ENCODE results near the gene FAM117B.
"Not testable (repeated sequence)": the region's sequence is repeated elsewhere in the genome, so short reads cannot be mapped to it uniquely, and the experiment has no call there.

Gene FAM117B

DNA sequence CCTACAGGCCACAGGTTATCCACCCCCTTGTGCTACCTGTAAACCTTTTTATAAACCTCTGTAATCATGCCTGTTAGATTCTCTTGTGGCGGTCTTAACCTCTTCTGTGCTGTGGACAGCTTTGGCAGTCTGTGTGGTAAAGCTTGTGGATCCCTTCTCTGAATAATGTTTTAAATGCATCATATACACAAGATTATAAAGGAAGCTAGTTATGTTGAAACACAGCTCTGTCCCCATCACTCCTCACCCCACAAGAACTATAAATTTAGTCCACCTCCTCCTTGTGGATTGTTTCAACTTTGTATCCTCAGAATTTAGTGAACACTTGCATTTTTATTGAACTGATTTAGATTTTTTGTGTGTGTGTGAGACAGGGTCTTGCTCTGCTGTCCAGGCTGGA lies 129.1 kb downstream of the FAM117B start:
- no peak for DNase-seq

DNA sequence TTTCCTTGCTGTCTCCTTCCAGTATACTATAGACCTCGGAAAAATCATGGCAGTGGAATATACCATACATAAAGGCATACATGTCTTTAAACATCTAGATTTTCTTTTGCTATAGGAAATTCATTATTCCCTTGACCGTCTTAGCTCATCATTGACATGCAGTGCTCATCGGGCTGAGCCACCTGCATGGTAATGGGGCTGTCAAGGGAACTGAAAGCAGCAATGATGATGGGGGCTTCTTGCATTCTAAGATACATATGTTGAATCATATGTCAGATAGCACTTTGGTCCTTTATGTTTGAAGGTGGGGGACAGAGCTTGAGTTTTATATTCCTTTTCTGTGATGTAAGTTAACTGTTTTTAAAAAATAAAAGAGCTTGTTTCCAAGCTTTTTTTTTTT lies 130.2 kb downstream of the FAM117B start:
- DNase-seq: no peak

DNA sequence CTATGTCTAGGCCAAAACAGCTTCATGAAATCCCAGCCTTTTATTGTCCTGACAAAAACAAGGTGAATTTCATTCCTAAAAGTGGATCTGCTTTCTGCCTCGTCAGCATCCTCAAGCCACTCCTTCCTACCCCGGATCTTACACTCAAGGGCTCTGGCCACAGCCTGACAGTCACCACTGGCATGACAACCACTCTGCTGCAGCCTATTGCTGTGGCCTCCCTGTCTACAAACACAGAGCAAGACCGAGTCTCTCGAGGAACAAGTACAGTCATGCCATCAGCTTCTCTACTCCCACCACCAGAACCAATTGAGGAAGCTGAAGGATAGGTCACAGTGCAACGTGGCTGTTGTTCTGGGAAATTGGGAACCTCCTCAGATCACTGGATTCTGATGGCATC lies 130.7 kb downstream of the FAM117B start:
- DNase-seq: no peak

DNA sequence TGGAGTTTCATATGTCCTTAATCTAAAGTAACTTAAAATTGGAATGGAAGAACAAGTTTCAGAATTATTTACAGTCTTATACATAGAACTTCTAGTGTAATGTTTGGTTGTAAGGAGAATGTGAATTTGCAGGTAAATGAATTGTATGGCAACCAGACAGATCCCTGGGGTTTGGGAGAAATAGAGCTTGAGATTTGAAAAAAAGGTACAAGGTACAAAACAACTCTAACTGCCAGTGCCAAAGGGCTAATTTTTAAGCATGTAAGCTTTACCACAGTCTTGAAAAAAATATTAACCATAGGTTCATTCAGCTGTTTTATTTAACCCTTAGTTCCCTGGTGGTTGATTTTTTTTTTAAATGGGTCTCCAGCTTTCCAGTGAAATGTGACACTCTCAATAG lies 133.5 kb downstream of the FAM117B start:
- no peak for DNase-seq

DNA sequence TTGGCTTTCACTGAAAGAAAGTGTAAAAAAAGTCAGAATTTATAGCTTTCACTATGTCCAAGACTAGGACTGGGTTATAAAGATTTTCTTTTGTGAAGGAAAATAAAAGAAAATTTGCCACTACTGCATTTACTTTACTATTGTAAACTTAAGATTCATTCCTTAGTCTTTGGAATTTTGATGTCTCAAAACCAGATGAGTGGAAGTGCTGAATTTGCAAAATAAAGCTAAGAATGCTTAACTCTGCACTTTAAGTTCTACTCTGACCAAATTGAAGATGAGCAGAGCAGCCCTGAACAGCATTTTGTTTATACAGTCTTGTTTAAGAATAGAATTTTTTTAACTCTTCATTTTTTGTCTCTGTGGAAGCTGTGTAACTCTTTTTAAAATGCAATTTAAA lies 134.4 kb downstream of the FAM117B start:
- no peak for DNase-seq

DNA sequence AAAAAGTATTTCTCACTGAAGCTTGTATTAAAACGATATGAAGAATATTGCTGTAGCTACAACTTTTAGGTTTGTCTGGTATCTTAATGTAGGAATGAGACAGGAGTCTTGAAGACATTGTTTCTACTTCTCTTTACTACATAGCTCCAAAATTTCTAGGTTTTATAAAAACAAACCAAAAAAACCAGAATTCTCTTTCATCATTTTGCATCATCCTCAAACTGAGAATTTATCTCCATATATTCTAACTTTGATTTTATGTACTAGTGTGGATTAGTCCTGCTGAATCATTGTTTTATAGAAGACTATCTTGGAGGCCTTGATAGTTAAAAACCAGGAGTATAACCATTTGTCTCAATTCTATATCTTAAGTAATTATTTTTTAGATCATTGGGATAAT lies 136.6 kb downstream of the FAM117B start:
- DNase-seq: no peak

DNA sequence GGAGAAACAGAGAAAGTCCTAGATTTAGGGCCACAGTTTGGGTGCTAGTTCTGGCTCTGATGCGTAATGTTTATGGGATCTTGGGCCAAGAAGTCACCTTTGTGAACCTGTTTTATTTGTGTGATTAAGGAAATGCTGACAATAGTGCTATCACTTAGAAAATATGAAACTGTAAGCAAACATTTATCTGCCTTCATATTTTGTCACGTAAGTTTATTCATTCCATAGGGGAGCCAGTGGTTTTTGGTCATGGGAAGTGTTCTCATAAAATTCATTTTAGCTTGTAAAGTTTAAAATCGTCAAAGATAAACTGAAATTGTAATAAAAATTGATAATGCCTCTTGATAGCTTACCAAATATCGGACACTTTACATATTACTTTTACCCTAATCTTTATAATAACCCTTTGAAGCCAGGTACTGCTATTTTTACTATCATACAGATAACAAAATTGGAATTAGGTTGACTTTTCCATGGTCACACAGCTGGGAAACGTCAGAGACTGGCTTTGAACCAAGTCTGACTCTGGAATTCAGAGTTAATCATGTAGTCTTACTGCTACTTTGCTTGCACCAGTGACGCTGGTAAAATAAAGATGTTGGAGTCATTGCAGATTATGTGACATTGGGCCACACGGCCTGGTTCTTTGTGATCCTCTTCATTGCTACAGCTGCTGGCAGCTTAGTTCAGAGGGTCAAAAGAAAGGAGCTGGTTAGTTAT lies 137.1 kb downstream of the FAM117B start:
- DNase-seq: no peak

DNA sequence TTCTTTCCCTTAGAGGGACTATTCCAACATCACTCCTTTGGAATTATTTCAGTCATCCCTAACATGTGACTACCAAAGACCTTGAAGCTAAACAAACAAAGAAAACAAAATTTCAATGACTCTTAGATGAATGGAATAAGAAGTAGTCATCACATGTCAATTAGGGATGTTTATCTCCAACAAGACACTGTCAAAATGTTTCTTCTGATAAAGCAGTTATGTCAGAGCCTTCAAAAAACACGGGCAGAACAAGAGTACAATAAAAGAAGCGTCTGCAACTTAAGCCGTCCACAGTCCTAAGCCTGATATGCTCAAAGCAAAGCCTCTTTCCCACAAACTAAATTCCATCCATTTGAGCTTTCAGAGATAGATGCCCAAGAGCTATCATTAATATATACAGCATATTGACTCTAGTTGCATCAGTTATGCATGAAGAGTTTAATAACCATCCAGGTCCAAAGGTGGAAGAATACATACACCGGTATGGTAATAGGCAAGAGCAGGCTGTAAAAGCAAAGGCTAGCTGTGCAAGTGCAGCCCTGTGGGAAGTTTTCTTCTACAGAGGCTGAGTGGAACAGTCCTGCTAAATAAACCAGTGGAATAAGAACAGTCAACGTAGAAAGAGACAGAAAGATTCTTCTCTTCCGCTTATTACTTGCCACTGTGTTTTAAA lies 138.7 kb downstream of the FAM117B start:
- peak; percentile 55 for DNase-seq

DNA sequence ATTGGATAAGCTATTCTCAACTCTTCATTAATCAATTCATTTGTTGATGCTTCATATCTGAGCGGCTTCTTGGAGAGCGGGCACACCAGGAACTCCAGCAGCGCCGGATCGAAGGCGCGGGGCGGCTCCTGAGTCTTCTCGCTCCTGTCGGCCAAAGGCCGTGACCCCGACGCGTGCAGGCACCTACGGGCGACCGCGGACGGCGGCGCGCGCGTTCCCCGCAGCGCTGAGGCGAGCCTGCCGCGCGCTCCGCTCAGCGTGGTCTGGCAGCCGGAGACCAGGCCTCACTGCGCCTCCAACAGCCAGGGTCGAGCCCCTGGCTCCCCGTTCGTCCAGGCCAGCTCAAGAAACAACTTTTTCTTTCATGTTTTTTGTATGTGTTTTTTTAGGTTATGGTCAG lies 139.3 kb downstream of the FAM117B start:
- DNase-seq: no peak

DNA sequence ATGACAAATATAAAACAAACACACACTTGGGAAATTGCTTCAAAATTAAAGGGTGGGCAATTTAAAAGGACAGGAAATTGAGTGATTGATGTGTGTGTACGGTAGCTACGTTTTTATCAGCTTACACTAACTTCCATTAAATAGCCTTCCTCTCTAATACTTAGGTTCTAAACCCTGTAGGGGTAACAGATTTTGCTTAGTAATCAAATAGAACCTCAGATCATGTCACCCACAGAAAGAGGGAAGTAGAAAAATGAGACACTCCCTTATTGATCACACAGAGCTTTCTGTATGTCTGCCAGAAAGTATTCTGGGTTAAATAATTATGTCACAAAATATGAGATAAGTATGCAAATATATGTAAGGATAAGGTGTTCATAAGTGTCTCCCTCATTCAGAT lies 143.4 kb downstream of the FAM117B start:
- no peak for DNase-seq

DNA sequence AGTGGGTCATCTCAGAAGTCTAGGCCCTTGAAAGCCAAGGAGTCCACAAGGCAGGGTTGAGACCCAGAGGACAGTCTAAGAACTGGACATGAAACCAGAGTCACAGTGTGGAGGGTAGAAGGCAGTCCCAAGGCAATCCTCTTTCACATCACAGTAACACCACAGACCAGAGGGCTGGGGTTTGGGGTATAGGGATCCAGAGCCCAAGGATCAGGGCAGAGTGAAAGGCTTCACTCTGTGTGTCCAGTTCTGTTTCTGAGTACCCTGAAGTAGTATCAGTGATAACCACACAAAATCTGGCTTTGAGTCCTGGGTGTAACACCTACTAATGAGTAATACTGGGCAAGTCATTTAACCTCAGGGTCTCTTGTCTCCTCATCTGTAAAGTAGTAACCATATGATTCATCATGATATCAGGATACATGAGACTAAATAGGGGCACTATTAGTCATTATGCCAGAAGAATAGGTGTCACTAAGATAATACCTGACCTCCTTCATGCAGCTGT lies 145.8 kb downstream of the FAM117B start:
- no peak for DNase-seq

DNA sequence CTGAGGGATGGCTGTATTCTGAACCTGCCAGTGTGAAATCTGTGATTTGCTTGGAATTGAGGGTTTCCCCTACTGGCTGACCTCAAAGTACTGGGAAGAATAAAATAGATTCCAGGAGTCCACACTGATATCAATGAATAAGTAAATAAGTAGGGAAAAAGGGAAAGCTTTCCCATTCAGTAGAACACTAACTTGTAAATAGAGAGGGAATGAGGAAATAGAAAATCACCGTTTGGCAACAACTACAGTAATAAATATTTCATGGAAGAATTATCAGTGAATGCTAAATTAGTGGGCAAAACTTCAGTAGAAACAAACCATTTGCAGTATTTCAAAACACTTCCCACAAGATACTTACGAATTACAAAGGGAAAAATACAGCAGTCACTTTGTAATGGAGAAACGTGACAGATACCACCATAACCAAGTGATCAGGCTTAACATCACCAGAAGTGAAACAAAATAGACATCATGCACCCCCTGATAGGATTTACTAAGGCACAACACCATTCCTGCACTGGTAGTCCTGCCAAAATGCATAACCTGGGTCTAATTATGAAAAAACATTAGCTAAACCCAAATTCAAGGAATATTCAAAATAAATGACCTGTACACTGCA lies 148.3 kb downstream of the FAM117B start:
- no peak for DNase-seq

DNA sequence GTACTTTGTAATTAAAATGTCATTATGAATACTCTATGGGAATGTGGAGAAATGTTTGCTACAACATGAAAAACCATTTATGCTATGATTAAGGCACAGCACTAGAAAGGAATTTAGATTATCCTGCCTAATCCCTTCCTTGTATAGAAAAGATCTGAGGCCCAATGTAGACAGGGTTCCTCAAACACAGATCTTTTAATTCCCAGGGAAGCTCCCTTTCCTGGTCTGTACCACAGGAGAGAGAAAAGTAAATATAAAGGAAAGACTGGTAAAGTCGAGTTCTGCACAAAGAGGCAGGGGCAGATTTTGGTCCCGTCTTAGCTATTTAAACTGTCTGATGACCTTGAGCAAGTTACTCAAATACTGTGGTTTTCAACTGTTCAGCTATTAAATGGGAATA lies 152.1 kb downstream of the FAM117B start:
- no peak for DNase-seq

DNA sequence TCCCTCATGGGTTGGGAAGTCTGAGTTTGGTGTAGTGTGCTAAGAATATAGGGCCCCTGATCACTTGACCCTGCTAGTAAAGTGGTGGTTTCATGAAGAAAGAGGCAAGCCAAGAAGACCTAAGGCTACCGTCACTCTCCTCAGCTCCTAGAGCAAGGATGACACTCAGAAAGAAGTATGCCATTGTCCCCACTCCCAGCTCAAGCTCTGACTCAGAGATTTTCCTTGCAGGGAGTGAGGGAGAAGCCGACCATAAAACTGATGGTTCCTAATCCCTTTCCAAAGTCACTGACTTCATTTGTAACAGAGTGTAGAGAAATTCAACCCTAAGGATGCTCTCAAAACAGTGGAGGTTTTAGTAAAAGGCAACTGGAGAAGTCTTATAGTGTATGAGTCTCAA lies 155.9 kb downstream of the FAM117B start:
- no peak for DNase-seq

DNA sequence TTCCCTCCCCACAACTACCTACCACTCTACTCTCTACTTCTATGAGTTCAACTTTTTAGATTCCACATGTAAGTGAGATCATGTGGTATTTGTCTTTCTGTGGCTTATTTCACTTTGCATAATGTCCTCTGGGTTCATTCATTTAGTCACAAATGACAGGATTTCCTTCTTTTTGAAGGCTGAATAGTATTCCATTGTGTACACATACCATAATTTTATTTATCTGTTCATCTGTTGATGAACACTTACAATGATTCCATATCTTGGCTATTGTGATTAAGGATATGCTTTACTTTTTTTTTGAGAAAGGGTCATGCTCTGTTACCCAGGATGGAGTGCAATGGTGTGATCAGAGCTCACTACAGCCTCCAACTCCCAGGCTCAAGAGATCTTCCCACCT lies 163.2 kb downstream of the FAM117B start:
- DNase-seq: no peak

DNA sequence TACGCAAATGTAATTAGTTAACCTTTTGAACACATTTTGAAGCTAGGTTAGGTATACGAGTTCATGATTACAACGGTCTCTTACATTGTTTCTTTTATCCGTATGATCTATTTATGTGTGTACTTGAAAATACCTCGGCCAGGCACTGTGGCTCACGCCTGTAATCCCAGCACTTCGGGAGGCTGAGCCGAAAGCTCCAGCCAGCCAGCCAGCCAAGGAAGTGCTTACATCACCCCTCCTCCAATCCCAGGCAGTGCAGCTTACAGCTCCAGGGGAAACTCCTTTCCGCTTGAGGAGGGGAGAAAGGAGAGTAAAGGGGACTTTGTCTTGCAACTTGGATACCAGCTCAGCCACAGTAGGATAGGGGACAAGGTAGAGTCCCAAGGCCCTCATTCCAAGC lies 171.1 kb downstream of the FAM117B start:
- not testable (repeated sequence) for DNase-seq

DNA sequence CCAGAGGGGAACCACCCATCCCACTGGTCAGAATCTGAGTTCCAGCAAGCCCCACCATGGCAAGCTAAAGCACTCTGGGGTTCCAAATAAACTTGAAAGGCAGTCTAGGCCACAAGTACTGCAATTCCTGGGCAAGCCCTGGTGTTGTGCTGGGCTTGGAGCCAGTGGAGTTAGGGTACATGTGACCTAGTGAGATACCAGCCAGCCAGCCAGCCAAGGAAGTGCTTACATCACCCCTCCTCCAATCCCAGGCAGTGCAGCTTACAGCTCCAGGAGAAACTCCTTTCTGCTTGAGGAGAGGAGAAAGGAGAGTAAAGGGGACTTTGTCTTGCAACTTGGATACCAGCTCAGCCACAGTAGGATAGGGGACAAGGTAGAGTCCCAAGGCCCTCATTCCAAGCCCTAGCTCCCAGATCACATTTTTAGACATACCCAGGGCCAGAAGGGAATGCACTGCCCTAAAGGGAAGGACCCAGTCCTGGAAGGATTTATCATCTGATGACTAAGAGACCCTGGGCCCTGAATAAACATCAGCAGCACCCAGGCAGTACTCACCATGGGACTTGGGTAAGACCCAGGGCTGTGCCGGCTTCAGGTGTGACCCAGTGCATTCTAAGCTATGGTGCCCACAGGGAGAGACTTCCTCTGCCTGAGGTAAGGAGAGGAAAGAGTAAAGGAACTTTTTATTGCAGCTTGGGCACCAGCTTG lies 172.8 kb downstream of the FAM117B start:
- peak; percentile 77 for DNase-seq

DNA sequence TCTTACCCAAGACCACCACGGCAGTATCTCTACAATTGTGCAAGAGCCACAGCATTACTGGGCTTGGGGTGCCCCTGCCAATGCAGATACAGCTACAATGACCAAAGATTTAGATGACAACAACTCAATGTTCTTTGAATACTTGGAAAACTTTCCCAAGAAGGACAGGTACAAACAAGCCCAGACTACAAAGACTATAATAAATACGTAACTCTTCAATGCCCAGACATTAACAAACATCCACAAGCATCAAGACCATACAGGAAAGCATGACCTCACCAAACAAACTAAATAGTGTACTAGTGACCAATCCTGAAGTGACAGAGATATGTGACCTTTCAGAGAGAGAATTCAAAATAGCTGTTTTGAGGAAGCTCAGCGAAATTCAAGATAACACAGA lies 174.0 kb downstream of the FAM117B start:
- DNase-seq: no peak

DNA sequence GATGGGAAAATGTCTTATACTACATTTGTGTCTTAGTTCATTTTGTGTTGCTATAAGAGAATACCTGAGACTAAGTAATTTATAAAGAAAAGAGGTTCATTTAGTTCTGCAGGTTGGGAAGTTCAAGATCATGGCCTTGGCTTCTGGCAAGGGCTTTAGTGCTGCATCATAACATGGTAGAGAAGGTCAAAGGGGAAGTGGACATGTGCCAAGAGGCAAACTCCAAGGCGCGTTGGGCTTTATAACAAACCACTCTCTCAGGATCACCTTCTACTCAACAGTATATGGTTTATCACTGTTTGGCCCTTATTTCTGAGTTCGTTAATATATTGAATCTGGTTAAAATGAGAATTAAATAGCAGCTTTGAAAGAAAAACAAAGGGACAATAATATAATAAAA lies 178.6 kb downstream of the FAM117B start:
- DNase-seq: no peak

DNA sequence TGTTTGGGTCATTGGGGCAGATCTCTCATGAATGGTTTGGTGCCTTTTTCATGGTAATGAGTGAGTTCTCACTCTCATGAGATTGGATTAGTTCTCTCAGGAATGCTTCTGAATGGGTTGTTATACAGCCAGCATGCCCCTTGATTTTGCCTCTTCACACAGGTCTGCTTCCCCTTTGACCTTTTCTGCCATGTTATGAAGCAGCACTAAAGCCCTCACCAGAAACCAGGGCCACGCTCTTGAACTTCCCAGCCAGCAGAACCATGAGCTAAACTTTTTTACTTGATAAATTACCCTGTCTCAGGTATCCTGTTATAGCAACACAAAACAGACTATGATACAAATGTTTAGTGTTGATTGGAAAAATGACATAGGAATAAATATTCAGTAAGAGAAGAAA lies 179.5 kb downstream of the FAM117B start:
- DNase-seq: no peak

DNA sequence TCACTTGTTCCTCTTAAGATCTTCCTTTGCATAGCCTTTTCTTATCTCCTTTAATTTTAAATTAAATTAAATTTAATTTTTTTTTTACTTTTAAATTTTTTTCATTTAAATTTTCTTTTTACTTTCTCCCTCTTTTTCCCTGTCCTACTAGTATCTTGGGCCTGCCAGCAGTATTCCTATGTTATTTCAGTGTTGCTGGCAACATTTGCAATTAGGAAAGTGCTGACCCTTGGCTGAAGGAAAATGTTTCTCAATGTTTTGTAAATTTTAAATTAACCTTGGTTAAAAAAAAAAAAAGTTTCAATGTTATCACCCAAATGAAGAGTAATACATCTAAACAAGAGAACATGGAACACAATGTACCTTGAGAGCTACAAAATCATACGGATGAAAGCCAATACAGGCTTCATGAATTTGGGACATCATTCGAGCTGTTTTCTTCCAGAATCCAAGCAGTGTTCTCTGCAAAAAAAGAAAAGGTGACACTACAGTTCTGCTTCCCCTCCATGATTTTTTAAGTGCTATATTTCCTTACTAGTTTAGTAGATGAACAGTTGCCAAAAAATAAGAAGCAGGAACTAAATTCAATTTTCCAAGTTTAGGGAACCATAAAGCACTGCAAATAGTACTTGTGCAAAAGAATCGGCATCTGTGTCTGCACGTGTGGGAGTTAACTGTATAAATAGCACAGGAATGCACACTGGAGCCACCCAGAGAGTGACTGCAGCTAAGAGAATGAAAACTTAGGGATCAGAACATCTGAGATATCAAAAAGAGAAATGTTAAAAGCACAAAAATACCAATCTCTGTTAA lies 181.0 kb downstream of the FAM117B start:
- DNase-seq: no peak

DNA sequence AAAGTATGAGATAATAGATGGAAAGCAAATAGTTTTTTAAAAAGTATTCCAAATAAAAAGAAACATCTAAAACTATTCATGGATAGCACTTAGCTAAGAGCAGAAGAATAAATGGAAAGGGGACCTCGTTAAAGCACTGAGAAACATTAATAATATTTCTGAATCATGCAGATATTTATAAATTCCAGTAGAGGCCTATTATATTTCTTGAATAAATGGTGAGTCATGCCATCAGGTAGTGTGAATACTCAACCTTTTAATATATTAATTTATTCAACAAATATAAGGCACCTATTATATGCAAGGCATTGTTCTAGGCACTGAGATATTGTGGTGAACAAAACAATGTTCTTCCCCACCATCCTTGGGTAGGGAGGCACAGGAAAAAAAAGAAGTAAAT lies 183.0 kb downstream of the FAM117B start:
- DNase-seq: no peak

DNA sequence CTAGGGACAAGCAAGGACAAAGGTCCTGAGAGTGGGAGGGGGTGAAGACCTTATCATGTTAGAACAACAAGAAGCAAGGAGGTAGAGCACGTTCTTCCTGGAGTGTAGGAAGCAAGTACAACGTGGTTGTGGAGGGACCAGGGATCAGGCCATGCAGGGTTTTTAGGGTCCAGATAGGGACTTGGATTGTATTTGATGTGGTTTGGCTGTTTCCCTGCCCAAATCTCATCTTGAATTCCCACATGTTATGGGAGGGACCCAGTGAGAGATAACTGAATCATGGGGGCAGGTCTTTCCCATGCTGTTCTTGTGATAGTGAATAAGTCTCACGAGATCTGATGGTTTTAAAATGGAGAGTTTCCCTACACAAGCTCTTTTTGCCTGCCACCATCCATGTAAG lies 183.6 kb downstream of the FAM117B start:
- DNase-seq: peak; percentile 31
